Activated CD4-positive, alpha-beta T cell treated with anti-CD3 and anti-CD28 coated beads for 1 hour (primary cell): ENCODE data around the gene ACOX1.
A peak's percentile ranks its signal among the peaks of the same experiment; 100 is the strongest.

Experiments used
- DNase-seq: peaks from one replicate; pipeline ENCODE4 v3.0.0-alpha.2; 2020

The ACOX1 gene

DNA sequence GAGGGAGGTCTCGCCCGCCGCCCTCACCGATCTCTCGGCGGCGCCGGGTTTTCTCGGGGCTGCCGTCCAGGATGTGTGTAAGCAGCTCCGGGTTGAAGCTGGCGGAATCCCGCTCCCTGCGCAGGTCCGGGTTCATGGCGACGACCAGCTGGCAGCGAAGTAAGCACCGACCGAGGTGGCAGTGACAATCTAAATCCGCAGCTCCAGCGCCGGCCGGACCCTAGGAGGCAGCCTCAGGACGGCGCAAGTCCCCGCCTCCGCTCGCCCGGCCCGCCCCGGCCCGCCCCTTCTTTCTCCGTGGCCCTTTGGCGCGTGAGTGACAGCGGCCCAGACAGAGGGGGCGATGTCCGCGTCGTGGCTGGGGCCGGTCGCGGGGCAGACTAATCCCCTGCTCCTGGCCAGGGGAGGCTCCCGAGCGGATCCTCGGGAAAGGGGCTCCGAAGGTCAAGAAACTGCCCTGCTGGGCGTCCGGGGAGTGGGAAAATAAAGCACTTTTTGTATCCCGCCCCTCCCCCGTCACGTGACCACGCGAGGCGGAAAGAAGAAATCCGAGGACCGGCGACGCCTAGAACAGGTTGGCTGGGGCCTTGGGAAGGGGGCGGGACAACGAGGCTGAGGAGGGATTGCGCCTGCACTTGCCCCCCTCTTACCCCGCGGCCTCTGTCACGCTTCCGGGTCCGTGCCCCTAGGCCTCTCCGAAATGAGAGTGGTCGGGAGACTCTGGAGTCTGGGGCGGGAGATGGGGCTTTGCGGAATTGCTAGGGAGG, at the start of gene ACOX1, which contains the start of gene TEN1:
ACOX1 (minus strand) TSS at position 229 of the 767 bp plus-strand sequence; CDS start at position 136, 93 bp downstream.
TEN1 (plus strand) TSS at position 303 of the 767 bp plus-strand sequence. CDS start 6,953 bp downstream, outside the sequence.
- DNase-seq, result peak; percentile 90

DNA sequence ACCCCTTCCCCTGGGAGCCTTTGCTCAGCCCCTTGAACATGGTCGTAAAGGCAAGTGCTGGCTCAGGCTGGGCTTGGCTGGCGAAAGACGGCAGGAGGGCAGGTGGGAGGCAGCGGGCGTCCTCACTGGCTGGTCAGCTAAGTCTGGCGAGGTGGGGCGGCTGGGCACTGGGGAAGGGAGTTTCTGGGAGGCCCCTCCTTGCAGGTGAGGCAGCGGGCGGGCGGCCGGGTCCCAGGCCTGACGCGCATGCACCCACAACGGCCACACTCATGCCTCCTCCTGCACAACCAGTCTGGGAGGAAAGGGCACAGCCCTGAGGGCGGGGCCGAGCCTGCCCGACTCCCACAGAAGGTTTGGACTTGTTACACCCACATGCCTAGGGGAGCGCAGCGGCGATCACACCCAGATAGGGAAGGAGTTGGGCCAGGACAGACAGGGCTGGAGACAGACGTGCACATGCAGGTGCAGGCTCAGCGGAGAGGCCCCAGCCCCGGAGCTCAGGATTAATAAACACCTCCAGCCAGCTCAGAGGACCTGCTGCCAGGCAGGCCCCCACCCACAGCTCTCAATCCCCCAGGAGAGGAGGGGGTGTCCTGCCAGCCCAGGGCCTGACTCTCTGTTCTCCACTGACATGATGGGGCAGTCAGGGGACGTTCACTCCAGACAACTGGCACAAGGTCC, 48.3 kb upstream of the ACOX1 start, which contains the start of gene EVPL:
EVPL (minus strand) TSS at position 148 of the 681 bp plus-strand sequence; CDS start at position 40, 108 bp downstream.
- no peak for DNase-seq

DNA sequence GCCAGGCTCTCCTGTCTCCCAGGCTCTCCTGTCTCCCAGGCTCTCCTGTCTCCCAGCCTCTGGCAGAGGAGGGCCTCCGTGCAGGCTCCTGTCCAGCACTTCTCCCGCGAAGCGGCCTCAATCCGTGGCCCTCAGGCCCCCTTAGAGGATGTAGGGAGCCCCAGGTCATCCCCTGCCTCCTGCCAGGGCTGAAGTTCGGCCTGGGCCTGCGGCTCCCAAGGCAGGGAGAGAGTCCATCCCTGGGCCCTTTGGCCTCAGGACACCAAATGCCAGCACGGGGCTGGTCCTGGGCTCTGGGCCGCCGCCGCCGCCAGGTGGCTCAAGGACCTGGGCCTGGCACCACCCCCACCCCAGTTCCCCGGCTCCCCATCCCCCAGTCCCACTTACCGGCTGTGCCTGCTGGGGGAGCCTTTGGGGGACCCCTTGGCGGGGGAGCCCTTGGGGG, 47.8 kb upstream of the ACOX1 start:
- no peak for DNase-seq

DNA sequence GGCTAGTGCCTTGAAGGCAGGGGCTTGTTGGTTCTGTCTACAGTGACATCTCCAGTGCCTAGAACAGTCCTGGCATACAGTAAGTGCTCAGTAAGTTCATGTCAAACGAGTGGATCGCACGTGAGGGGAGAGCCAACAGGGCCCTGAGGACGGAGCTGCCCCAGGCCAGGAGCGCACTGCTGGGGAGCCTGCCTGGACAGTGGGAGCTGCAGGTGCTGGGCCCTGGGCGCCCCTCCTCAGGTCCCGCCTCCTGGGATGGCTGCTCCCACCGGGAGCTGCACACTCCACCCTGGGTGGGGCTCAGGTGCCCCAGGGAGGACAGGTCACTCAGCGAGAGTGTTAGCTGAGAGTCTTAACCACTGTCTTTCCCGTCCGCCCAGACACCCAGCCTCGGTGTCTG, 46.3 kb upstream of the ACOX1 start:
- no peak for DNase-seq

DNA sequence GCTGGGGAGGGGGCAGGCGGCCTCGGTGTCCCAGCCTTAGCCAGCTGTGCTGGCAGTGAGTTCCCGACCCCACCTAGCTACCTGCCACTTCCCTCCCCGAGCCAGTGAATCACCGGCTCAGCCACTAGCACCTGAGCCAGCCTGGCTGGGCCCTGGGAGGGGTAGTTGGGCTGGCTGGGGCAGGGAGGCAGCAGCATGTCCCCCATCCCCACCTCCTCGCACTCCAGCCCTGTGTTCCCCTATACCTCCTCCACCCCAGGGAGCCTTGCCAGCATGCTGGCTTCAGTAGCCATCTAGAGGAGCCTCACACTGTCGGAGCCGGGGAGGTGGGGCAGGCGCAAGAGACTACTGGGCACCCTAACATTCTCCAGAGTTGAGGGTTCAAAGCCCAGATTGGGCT, 45.4 kb upstream of the ACOX1 start:
- DNase-seq, result no peak

DNA sequence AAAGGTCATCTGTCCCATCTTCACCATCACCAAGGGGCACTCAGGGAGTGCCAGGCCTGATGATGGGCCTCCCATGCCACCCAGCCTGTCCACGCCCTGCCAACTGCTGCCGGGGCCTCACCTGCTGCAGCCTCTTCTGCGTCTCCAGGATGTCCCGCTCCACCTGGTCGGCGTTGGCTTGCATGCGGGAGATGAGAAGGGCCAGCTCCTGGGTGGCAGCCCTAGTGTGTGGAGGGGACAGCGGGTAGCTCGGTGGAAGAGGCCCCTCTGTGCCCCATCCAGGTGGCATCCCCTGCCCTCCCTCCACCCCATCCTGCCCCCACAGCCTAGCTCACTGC, 44.9 kb upstream of the ACOX1 start:
- DNase-seq, result no peak

DNA sequence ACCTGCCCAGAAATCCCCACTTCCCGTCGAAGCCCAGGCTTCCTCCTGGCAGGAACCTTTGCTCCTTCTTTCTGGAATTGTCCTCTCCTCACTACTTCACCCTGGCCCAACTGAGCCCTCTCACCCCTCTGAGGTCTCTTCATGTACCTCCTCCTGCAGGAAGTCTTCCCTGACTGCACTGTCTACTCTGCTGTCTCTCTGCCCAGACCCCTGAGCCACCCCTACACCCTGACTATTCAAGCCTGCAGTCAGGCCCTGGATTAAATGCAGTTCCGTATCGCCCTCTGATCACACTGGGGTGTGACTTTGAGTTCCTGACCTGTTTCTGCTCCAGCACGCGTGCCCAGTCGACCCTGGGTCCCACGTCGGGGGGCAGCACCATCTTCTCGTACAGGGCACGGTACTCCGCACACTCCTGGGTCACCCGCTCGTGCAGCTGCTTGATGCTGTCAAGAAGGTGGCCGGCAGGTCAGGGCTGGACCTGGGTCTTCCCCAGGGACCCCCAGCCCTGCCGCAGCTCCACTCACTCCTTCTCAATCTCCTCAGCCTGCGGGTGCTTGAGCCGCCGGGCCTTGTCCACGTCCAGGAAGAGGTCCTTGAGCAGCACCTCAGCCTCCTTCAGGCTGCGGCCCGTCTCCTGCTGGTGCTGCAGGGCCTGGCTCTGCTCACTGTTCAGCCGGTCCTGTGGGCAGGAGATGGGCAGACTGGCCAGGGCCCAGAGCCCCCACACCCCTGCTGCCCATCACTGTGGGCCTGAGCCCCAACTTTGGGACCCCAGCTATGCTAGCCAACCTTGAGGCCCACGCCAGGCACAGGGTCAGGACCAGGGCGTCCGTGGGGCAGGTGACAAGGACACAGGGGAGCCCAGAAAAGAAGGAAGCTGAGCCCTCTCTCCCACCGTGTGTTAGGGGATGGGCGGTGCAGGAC, 44.3 kb upstream of the ACOX1 start:
- no peak for DNase-seq

DNA sequence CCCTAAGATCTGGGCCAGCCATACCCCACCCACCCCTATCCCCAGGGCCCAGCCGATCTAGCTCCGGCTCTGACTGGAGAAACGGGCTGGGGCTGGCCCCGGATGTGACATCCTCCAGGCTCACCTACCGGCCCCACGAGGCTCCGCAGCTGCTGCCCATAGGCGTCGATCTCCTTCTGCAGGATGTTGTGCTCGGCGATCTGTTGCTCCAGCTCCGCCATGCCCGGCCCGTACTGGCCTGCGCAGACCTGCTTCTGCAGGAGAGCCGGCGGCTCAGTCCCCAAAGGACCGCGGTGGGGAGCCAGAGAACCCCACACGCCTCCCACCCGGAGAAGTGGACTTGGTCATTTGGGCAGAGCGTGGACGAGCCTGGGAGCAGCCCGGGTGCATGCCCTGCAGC, 43.3 kb upstream of the ACOX1 start:
- DNase-seq, result no peak

DNA sequence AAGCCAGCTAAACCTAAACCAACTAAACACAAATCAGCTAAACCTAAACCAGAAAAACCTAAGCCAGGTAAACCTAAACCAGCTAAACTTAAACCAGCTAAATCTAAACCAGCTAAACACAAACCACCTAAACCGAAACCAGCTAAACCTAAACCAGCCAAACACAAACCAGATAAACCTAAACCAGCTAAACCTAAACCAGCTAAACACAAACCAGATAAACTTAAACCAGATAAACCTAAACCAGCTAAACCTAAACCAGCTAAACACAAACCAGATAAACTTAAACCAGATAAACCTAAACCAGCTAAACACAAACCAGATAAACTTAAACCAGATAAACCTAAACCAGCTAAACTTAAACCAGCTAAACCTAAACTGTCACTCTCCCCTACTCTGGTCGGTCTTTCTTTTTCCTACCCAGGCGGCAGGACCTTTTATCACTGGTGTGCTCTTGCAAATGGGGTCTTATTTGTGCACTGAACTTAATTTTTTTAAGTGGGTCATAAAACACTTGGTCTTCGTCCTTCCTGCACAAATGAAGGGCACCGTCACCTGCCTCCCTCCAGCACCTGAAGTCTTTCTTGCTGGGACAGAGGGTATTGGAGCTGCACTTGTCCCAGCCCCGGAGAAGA, 41.0 kb upstream of the ACOX1 start:
- DNase-seq, result no peak

DNA sequence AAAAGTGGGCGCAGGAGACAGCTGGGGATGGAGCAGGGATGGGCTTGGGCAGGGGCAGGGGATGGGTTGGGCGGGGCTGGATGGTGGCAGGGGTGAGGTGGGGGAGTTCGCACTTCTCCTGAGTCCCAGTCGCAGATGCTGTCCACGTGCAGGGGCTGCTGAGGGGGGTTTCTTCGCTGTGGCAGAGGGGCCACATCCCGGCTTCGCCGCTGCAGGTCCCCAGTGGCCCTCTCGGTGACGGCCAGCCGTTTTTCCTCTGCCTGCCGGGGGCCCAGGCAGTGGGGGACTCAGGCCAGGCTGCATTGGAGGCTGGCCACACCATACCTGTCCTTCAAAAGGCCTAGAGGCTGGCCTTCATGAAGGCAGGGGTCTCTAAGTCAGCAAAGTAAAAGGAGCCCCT, 39.8 kb upstream of the ACOX1 start:
- DNase-seq, result no peak

DNA sequence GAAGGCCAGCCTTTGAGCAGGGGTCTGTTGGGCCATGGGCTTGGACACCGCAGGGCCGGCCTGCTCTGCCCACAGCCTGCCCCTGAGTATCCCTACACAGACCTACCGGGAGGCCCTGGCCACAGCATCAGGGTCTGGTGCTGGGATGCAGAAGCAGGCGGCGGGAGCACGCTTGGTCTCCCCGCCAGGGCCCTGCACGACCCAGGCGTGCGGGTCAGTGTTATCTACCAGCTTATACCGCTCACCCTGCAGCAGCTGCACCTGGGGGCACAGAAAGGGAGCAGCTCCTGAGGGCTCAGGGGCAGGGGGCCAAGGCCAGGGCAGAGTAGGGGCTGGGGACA, 39.3 kb upstream of the ACOX1 start:
- no peak for DNase-seq

DNA sequence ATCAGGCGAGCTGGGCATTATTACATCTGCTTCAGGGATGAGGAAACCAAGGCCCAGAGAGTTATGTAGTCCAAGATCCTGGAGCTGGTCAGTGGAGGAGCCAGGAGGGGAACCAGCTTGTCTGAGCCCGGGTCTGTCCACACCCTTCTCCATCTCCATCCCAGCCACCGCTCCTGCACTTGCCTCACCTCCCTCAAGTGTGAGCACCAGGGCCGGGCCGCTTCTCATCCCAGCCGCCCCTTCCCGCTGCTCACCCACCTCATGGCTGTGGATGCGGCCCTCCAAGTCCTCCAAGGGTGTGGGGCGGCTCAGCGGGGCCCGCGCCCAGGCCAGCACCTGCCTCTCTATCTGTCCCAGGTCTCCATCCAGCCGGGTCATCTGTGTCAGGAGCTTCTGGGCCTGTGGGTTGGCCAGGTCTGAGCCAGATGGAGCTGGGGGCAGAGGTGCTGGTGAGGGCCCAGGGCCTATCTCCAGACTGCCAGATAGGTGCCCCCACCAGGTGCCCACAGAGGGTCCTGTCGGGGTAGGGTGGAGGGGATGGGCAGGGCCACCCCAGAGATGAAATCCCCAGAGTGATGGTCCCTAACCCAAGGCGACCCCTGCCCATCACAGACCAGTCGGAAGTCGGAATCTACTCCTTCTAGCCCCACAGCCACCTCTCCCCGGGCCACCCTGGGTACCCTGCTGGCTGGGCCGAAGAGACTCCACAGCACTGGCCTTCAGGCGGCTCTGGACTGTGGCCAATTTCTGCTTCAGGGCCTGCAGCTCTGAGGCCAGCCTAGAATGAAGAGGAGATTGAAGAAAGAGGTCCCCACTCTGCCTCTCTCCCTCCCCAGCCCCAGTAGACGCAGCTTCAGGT, 38.7 kb upstream of the ACOX1 start:
- no peak for DNase-seq

DNA sequence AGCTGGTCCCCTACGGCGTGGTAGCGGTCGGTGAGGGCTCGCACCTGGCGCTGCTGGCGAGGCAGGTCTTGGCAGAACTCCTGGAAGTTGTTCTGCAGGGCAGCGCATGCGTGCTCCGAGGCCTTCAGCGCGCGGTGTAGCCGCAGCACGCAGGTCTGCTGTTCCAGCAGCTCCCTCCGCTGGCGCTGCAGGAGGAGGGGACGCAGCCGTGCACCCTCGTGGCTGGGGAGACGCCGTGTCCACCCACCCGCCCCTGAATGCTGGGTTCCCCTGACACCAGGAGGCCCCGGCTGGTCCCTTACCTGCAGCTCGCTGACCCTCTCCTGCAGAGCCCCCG, 35.9 kb upstream of the ACOX1 start:
- DNase-seq, result no peak

DNA sequence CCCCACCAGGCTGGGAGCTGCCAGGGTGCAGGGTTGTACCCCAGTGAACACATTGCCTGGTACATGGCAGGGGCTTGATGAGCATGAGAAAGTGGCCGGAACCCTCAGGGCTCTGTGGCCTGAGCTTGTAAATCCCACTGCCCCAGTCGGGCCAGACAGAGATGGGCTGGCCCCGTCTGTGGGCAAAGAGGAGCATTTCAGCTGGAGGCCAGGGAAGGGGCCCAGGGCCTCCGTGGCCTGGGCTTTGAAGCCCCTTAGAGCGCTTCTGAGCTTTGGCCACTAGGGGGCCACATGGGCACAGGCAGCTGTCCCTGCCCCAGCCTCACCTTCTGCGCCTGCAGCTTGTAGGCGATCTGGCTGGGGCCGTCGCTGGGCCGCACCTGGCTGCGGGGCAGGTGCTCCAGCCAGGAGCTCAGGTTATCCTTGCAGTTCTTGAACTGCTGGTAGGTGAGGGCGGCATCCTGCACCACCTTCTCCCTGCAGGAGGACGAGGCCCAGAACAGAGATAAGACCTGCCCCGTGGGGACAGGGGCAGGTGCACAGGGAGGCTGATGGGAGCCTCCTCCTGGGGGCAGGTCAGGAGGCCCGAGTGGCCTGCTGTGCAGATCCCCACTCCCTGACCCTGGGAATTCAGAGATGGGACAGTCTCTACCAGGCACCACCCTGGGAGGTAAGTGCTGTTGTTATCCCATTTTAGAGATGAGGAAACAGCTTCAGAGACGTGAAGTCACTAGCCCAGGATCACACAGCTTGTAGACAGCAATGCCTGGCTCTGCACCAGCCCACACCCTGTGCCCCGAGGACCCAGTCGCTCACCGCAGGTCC, 35.3 kb upstream of the ACOX1 start:
- peak; percentile 64 for DNase-seq

DNA sequence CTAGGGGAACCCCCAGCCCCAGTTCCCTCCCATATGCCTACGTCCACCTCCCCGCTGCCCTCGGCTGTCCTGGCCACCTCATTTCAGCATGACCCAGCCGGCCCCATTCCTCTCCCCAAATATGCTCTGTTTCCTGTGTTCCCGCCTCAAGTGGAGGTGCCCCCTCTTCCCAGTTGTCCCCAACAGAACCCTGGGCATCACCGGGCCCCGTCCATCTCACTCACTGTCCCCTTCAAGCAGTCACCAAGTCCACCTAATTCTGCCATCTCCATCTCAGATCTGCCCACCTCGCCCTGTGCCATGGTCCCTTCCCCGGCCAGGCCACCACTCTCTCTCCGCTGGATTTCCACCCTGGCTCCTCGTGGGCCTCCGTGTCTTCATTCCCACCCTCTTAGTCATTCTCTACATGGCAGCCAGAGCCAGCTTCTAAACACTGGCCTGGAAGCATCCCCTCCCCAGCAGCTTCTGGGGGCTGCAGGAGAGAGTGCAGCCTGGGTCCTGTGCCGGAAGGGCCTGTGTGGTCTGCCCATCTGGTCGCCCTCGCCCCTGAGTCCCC, 34.5 kb upstream of the ACOX1 start:
- no peak for DNase-seq

DNA sequence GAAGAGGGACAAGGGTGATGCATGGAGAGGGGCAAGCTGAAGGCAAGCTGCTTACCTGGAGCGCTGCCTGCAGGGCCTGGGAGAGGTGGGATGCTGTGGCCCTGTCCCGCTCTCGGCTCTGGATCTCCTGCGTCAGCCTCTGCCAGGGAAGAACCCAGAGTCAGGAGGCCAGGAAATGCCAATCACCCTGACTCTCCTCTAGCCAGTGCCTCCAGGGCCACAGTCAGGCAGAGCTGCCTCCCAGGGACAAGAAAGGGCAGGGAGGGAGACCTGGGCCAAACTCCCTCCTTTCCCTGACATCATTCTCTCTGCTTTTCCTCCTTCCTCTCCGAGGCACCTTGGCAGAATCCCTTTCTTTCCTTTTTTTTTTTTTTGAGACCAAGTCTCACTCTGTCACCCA, 33.0 kb upstream of the ACOX1 start:
- no peak for DNase-seq

DNA sequence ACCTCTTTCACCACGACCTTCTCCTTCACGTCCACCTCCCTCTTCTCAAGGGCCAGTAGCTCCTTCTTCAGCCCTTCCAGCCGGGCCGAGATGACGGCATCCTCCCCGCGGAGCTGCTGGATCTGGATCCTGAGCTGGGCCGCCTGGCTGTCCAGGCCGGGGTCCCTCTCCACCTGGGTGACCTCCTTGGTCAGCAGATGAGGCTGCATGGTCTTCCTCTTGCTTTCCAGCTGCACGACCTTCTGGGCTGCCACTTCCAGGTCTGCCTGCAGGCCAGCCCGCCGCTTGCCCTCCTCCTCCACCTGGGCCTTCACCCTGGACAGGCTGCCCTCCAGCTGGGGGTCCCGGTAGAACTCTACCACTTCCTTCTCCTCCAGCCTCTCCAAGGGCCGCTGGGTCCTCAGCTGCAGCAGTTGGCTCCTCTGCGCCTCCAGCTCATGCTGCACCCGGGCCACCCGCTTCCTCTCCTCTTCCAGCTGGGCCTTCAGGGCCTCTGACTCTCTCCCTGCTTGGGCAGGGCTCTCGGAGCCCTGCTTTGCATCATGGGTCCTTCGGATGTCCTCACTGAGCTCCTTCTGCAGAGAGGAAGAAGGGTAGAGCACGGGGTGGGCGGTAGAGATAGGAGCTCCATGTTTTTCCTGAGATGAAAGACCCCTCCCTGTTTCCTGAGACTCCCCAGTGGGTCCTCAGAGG, 31.1 kb upstream of the ACOX1 start:
- no peak for DNase-seq

DNA sequence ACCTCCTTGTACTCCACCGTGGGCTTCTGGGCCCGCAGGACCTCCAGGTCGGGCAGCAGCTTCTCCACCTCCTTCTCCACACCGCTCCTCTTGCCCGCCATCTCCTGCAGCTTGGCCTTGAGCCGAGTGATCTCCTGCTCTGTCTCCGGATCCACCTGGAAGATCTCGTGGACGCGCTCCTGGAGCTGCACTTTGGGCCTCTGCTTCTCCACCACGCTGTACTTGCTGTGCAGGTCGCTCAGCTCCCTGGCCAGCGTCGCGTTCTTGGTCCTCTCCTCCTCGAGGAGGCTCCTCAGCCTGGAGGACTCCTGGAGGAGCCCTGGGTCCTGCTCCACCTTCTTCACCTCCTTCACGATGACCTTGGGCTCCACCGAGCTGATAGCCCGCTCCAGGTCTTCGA, 30.5 kb upstream of the ACOX1 start:
- DNase-seq, result no peak

DNA sequence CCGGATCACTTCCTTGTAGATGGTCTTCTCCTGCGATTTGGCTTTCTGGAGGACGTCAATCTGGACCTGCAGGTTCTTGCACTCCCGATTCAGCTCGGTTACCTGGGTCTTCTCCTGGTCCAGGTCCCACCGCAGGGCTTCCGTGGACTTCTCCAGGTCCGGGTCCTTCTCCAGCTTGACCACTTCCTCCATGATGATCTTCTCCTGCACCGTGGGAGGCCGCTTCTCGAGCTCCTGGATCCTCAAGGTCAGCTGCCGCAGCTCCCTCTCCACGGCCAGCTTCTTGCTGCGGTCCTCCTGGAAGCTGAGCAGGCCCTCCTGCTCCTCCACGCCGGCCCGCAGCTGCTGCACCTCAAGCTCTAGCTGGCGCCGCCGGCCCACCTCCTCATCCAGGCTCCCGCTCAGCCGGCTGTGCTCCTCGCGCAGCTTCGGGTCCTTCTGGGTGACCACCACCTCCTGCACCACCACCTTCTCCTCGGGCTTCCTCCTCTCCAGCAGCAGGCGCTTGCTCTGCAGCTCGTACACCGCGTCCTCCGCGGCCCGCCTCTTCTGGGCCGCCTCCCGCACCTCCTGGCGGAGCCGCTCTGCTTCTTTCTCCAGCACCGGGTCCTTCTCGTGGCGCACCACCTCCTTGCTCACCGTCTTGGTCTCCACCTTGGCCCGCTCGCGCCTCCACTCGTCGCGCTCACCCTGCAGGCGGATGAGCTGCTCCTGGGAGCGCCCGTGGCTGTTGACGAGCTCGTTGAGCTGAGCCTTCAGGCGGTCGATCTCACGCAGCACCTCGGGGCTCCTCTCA, 29.9 kb upstream of the ACOX1 start:
- DNase-seq, result no peak
